Spleen (tissue), 7 donors: ENCODE results near the gene PSORS1C2.

Experiments used
- POLR2A ChIP-seq, 3 donors: fragments of 450-650 bp; IDR thresholded peaks; one replicate each; pipeline ENCODE4 v1.5.1; 2017; ENCODE audit warnings: antibody characterized with exemption in 3 of 3, mild to moderate bottlenecking in 1 of 3
- POLR2AphosphoS5 ChIP-seq, 3 donors: sonication (generic); formaldehyde crosslinking; IDR thresholded peaks; one replicate each; pipeline ENCODE4 v1.5.1; 2017; ENCODE audit warnings: antibody characterized with exemption in 3 of 3
- TF ChIP-seq, protein P1 (sequence below), 11 experiments: fragments of 200-600 bp in 7 of 11; fragments of 450-650 bp in 4 of 11; sonication (generic) in 4 of 11; IDR thresholded peaks in 8 of 11; conservative IDR thresholded peaks in 3 of 11; 1 replicate in 7 of 11; 2 replicates in 4 of 11; pipeline versions ENCODE4 v1.4.0 to v1.8.0; 2016 to 2021; ENCODE audit warnings: antibody characterized with exemption in 11 of 11, inconsistent platforms in 4 of 11, mild to moderate bottlenecking in 1 of 11
- donor health status: DM: no; HTN: no; CAD: no; lungs with moderate emphysema.
- donor health status: DM: no; HTN: no; CAD: no.
- donor health status: DM: no; HTN: no; CAD: no.

DNA sequence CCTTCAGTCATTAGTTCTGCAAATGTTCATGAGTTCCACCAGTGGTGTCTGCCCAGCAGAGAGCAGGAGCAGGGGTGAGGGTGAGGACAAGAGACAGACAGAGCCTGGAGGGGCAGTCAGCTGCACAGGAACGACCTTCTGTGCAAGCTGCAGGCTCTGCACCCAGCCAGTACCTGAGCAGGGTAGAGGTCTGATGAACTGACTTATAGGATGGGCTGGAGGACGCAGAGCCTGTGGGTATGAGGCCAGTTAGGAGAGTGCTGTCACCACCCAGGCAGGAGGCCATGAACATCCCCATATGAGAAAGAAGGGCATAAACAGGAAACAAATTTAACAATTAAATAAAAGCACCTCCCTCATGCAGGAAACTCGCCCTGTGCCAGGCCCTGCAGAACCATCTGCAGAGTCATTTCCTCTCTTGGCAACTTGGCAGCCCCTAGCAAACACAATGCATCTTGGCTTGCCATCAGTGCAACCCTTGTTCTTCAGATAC lies 44.4 kb downstream of the PSORS1C2 start:
- TF ChIP-seq POLR2A (IDR thresholded peaks at IDR 0.05), result no peak
- TF ChIP-seq, protein P1, sequence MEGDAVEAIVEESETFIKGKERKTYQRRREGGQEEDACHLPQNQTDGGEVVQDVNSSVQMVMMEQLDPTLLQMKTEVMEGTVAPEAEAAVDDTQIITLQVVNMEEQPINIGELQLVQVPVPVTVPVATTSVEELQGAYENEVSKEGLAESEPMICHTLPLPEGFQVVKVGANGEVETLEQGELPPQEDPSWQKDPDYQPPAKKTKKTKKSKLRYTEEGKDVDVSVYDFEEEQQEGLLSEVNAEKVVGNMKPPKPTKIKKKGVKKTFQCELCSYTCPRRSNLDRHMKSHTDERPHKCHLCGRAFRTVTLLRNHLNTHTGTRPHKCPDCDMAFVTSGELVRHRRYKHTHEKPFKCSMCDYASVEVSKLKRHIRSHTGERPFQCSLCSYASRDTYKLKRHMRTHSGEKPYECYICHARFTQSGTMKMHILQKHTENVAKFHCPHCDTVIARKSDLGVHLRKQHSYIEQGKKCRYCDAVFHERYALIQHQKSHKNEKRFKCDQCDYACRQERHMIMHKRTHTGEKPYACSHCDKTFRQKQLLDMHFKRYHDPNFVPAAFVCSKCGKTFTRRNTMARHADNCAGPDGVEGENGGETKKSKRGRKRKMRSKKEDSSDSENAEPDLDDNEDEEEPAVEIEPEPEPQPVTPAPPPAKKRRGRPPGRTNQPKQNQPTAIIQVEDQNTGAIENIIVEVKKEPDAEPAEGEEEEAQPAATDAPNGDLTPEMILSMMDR (IDR thresholded peaks at IDR 0.05 in 8 of 11, conservative IDR thresholded peaks at IDR 0.05 in 3 of 11), result no peak
- peak in 2 of 3 donors; percentile 58 to 81 for TF ChIP-seq POLR2AphosphoS5 (IDR thresholded peaks at IDR 0.05)
